T-helper 2 cell treated with Interferon-gamma antibody and Interleukin-4, amounts not matched to agents 5 μg/mL and 100 μg/mL, for 36 hours (primary cell): ENCODE measurements around the gene OPRL1.
"Not testable (repeated sequence)": the region's sequence is repeated elsewhere in the genome, so short reads cannot be mapped to it uniquely, and the experiment has no call there.

ENCODE experiments used
- DNase-seq: peaks from one replicate; pipeline ENCODE4 v3.0.0; 2021; ENCODE audit warnings: low spot score
- H3K27ac Mint-ChIP-seq: one replicate; pipeline ENCODE4 v1.8.0; 2021; ENCODE audit warnings: mild to moderate bottlenecking, mixed read lengths
- H3K27me3 Mint-ChIP-seq: one replicate; pipeline ENCODE4 v1.8.0; 2021; ENCODE audit warnings: low read depth, mixed read lengths
- H3K36me3 Mint-ChIP-seq: one replicate; pipeline ENCODE4 v1.8.0; 2021; ENCODE audit warnings: low read depth, mixed read lengths
- H3K4me1 Mint-ChIP-seq: one replicate; pipeline ENCODE4 v1.8.0; 2021; ENCODE audit warnings: low read depth, mixed read lengths
- H3K4me3 Mint-ChIP-seq: one replicate; pipeline ENCODE4 v1.8.0; 2022; ENCODE audit warnings: mild to moderate bottlenecking, moderate library complexity, mixed read lengths
- H3K9me3 Mint-ChIP-seq: one replicate; pipeline ENCODE4 v1.8.0; 2021; ENCODE audit warnings: mixed read lengths

Gene OPRL1

GRCh38 chr20:64119681-64120341, 39.9 kb downstream of the OPRL1 start:
- peaks cover 4% of the 10 kb centered on the region for H3K4me1 Mint-ChIP-seq

GRCh38 chr20:64121586-64121985, 41.7 kb downstream of the OPRL1 start:
- Mint-ChIP-seq H3K36me3 (no peaks in the 10 kb centered on the region), H3K27ac (no peak overlapping the region), H3K4me3 (no peak overlapping the region), H3K27me3 (peaks cover 22% of the 10 kb centered on the region), H3K9me3 (no peaks in the 10 kb centered on the region), H3K4me1 (peaks cover 4% of the 10 kb centered on the region)
- no peak for DNase-seq

More at GRCh38 chr20:64119681-64120341, 39.9 kb downstream of the OPRL1 start:
- peaks cover 22% of the 10 kb centered on the region for H3K27me3 Mint-ChIP-seq
- H3K9me3 Mint-ChIP-seq = no peaks in the 10 kb centered on the region
- no peak for DNase-seq
- peak overlapping the region; percentile 73 for H3K4me3 Mint-ChIP-seq
- peak overlapping the region; percentile 76 for H3K27ac Mint-ChIP-seq
- H3K36me3 Mint-ChIP-seq = no peaks in the 10 kb centered on the region

- H3K36me3 Mint-ChIP-seq, H3K4me3 Mint-ChIP-seq, DNase-seq, H3K27ac Mint-ChIP-seq, H3K4me1 Mint-ChIP-seq, H3K9me3 Mint-ChIP-seq: not testable (repeated sequence)
- peaks cover 22% of the 10 kb centered on the region for H3K27me3 Mint-ChIP-seq
These were observed 43.0 kb downstream of the OPRL1 start for GRCh38 chr20:64122927-64123326.

GRCh38 chr20:64123517-64123916, 43.6 kb downstream of the OPRL1 start:
- not testable (repeated sequence) for H3K9me3 Mint-ChIP-seq, H3K27ac Mint-ChIP-seq, H3K4me1 Mint-ChIP-seq, H3K4me3 Mint-ChIP-seq, H3K36me3 Mint-ChIP-seq, DNase-seq
- peaks cover 25% of the 10 kb centered on the region for H3K27me3 Mint-ChIP-seq

GRCh38 chr20:64129146-64129782, 49.4 kb downstream of the OPRL1 start:
- Mint-ChIP-seq H3K4me3 (no peak overlapping the region), H3K27ac (no peak overlapping the region), H3K4me1 (no peaks in the 10 kb centered on the region), H3K36me3 (no peaks in the 10 kb centered on the region), H3K27me3 (peaks cover 12% of the 10 kb centered on the region), H3K9me3 (no peaks in the 10 kb centered on the region)
- no peak for DNase-seq

GRCh38 chr20:64130271-64130670, 50.4 kb downstream of the OPRL1 start:
- H3K27me3 Mint-ChIP-seq = peaks cover 8% of the 10 kb centered on the region
- H3K4me3 Mint-ChIP-seq = no peak overlapping the region
- H3K4me1 Mint-ChIP-seq = no peaks in the 10 kb centered on the region
- H3K36me3 Mint-ChIP-seq = no peaks in the 10 kb centered on the region
- H3K27ac Mint-ChIP-seq = no peak overlapping the region
- DNase-seq = no peak
- H3K9me3 Mint-ChIP-seq = no peaks in the 10 kb centered on the region

- Mint-ChIP-seq H3K27ac (no peak overlapping the region), H3K9me3 (no peaks in the 10 kb centered on the region), H3K4me1 (no peaks in the 10 kb centered on the region), H3K36me3 (no peaks in the 10 kb centered on the region), H3K4me3 (no peak overlapping the region), H3K27me3 (peaks cover 8% of the 10 kb centered on the region)
- DNase-seq = no peak
These were observed 51.0 kb downstream of the OPRL1 start for GRCh38 chr20:64130876-64131275.

GRCh38 chr20:64131406-64131805, 51.5 kb downstream of the OPRL1 start:
- peaks cover 8% of the 10 kb centered on the region for H3K27me3 Mint-ChIP-seq
- H3K36me3 Mint-ChIP-seq = no peaks in the 10 kb centered on the region
- no peaks in the 10 kb centered on the region for H3K9me3 Mint-ChIP-seq
- H3K27ac Mint-ChIP-seq = no peak overlapping the region
- H3K4me3 Mint-ChIP-seq = no peak overlapping the region
- no peak for DNase-seq
- H3K4me1 Mint-ChIP-seq = no peaks in the 10 kb centered on the region

GRCh38 chr20:64133951-64134407, 54.1 kb downstream of the OPRL1 start:
- Mint-ChIP-seq H3K27ac (no peak overlapping the region), H3K4me1 (no peaks in the 10 kb centered on the region), H3K4me3 (no peak overlapping the region), H3K36me3 (no peaks in the 10 kb centered on the region), H3K27me3 (peaks cover 2% of the 10 kb centered on the region), H3K9me3 (no peaks in the 10 kb centered on the region)
- DNase-seq = no peak

GRCh38 chr20:64134744-64135143, 54.9 kb downstream of the OPRL1 start:
- H3K9me3 Mint-ChIP-seq, H3K27me3 Mint-ChIP-seq, H3K4me1 Mint-ChIP-seq, H3K4me3 Mint-ChIP-seq, H3K27ac Mint-ChIP-seq, H3K36me3 Mint-ChIP-seq, DNase-seq: not testable (repeated sequence)

GRCh38 chr20:64136004-64136710, 56.3 kb downstream of the OPRL1 start:
- no peaks in the 10 kb centered on the region for H3K27me3 Mint-ChIP-seq
- no peaks in the 10 kb centered on the region for H3K4me1 Mint-ChIP-seq
- H3K27ac Mint-ChIP-seq = no peak overlapping the region
- no peak for DNase-seq
- no peaks in the 10 kb centered on the region for H3K9me3 Mint-ChIP-seq
- H3K4me3 Mint-ChIP-seq = no peak overlapping the region
- no peaks in the 10 kb centered on the region for H3K36me3 Mint-ChIP-seq

GRCh38 chr20:64137598-64138031, 57.7 kb downstream of the OPRL1 start:
- Mint-ChIP-seq H3K27ac (no peak overlapping the region), H3K36me3 (no peaks in the 10 kb centered on the region)
- no peak for DNase-seq

GRCh38 chr20:64138276-64138815, 58.5 kb downstream of the OPRL1 start:
- DNase-seq = no peak
- no peaks in the 10 kb centered on the region for H3K4me1 Mint-ChIP-seq

More at GRCh38 chr20:64137598-64138031, 57.7 kb downstream of the OPRL1 start:
- Mint-ChIP-seq H3K27me3 (no peaks in the 10 kb centered on the region), H3K9me3 (no peaks in the 10 kb centered on the region), H3K4me1 (no peaks in the 10 kb centered on the region), H3K4me3 (no peak overlapping the region)

More at GRCh38 chr20:64138276-64138815, 58.5 kb downstream of the OPRL1 start:
- Mint-ChIP-seq H3K4me3 (no peak overlapping the region), H3K27me3 (no peaks in the 10 kb centered on the region), H3K27ac (no peak overlapping the region), H3K9me3 (no peaks in the 10 kb centered on the region), H3K36me3 (no peaks in the 10 kb centered on the region)
